Left renal pelvis (tissue), 4 donors: Measurements from ENCODE around the gene ELMOD1. TPM values are rescaled to one million over a fixed set of nuclear protein-coding genes. Genes with fewer than 3 reads are reported as not detected.
"Not testable (repeated sequence)": the region's sequence is repeated elsewhere in the genome, so short reads cannot be mapped to it uniquely, and the experiment has no call there.

Experiments
- DNase-seq, 4 donors: peaks; one replicate each; pipeline ENCODE4 v3.0.0-alpha.2; 2013; ENCODE audit warnings: low read depth in 4 of 4, low spot score in 3 of 4
- polyA plus RNA-seq, 4 donors: library from polyadenylated mRNA; unstranded; fragments of 120-200 nt; gene quantifications; one replicate each; pipeline ENCODE4 v1.2.1, GENCODE V29; 2013; ENCODE audit not compliant: insufficient read length in 4 of 4

ELMOD1 gene
- under 1 TPM in 3 of 4 donors, not detected in 1; 0.19 to 0.33 (median 0.27) TPM for polyA plus RNA-seq

DNA sequence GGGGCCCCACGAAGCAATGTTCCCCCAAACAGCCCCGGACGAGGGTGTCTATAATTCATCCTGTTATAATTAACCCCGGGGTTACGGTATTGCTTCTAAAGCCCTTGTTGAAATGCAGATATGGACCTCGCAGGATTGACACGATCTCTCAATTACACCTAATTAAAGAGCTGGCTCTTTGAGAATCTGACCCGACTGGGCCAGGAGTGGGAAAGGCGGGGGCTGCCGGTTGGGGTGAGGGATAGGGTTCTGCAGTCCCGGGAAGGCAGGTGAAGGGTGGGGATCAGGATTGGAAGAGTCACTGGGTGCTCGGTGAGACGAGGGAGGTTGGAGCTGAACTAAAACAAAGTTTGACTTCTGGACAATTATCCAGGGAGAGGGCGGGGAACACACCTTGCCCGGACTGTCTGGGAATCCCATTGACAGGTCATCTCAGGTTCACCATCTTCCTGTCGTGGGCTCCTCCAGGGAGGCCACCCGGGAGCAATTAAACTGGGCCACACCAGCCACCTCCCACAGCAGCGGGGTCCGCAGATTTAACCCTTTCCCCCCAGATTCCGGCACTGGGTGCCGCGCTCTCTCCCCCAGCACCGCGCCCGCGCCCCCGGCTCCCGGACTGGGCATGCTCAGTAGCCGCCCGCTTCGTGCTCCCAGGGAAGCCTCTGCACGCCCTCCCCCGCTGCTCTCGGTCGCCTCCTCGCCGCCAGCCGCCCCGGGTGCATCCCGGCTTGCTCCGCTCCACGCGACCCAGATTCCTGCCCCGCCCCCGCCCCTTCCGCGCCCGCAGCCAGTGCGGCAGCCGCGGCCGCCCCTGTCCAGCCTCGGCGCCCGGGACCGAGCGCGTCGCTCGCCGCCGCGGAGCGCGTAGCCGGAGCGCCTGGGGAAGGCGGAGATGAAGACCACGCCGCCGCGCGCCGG lies at the start of gene ELMOD1:
ELMOD1 (plus strand) TSS at position 688 of the 918 bp plus-strand sequence. CDS start 27,043 bp downstream, outside the sequence.
- peak in 1 of 4 donors; percentile 17 for DNase-seq

DNA sequence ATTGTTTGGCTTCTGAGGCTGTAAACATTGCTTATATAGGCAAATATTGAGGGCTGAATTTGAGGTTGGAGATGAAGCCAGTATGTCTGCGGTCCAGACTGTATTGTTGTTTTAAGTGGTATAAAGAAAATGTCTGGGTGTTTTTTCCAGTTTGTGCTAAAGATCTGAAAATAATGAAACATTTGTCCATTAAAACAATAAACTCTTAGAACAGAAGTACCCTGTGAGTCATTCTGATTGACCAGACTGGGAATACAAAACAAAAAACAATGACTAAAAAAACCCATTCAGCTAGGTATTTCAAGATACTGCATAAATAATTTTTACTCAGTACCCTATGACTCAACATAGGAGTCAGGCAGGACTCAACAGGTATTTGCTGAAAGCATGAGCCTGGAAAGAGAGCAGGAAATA lies 45.8 kb upstream of the ELMOD1 start:
- DNase-seq = no peak

DNA sequence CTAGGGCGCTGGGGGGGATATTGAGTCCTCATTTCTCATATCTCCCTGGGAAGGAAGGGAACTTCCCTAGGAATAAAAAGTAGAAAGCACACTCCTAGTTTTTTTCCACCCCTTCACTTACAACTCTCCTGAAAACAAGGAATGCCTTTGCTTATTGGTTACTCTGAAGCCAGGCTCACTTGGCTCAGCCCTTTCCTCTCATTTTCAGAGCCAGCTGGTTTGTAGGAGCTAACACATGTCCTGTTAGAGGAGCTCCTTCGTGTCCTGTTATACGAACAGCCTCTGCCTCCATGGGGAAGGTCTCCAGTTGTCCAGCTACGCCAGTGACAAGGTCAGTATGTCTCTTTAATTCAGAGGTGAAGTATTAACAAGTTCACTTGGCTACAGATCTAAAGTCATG lies 43.0 kb upstream of the ELMOD1 start:
- DNase-seq = no peak

DNA sequence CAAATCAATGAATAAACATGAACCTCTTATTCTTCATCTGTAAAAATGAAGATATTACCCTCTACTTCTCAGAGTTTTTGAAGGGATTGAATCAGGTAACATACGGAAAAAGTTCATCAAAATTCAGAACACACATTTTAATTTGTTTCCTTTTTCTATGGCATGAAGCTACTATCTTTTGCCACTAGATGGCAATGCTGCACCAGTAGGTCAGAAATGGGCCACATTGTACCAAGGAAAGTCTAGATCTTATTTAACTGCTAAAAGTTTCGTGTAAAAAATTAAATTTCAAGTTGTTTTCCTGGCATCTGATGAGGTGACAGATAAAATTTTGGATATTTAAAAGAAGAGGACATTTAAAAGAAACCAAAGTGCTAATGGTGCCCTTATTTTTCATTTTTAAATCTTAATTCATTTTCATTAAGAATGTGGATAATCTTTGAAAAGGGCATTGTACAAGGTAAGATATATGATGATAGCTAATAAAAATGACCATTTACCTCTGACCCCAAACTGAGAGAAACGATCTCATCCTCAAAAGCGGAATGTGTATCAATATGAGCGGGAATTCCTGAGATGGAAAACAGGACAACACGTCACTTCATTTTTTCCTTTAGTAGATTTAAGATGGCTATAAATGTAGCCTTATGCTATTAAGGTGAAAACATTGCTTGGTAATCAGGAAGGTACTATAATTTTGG lies 41.5 kb upstream of the ELMOD1 start:
- peak in 1 of 4 donors; percentile 6 for DNase-seq

DNA sequence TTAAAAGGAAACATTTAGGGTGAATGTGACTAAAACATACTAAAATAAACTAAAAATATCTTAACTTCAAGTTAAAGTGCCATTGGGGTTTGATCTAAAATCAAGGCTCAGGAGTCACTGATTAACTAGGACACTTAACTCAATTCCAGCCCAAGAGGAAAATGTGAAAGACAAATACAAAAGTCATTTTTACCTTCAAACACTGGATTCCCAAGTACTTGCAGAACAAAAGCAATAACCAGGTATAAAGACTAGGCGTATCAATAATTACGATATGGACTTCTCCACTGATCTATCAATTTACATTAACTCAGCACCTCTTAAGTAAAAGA lies 41.0 kb upstream of the ELMOD1 start:
- DNase-seq = no peak

DNA sequence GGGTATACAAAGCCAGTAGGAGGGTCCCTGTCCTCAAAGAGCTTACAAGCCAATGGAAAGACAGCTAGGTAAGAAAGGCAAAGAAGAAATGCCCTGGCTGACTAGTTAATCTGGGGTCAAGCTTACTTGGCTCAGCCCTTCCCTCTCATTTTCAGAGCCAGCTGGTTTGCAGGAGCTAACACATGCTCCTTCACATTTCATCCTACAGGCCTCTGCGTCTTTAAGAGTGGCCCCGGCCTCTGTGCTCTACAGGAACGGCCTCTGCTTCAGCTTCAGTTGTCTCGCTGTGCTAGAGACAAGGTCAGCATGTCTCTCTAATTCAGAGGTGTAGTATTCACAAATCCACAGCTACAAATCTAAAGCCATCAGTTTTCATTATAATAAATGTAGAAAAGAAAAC lies 40.6 kb upstream of the ELMOD1 start:
- DNase-seq = no peak

DNA sequence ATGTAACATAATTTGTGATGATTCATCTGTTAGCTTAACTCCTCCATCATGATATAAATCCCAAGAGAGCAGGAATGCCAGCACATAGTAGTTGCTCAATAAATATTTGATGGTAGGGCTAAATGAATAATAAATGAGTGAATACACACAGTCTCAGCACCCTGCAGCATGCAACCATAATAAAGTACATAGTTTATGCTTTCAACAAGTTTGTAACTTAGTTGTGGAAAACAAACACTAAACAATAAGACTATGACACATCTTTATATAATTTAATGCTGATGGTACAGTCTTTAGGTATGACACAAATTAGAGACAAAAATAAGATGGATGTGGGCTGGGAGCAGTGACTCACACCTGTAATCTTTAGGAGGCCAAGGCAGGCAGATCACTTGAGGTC lies 29.3 kb upstream of the ELMOD1 start:
- DNase-seq = no peak

DNA sequence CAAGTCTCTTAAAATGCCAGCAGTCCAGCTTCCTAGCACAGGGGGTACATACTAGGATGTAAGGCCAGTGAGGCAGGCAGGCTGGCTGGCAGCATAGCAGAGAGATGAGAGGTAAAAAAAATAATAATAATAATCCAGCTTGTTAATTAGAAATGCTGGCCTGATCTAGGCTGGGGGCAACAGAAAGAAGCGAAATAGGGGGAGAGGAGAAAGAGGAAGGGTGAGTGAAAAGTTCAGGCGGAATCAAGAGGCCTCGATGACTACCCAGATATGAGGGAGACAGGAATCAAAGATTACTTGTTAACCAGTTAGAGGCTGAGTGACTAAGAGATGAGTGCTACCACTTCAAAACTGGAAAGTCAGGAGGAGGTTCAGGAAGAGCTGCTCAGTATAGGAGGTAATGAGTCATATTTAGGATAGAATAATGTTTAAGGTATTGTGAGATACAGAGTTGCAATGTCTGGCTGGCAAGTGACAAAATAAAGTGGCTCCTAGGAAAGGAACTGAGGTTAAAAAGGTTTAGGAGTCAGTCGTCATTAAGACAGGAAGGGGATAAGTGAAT lies 28.2 kb upstream of the ELMOD1 start:
- DNase-seq = no peak

DNA sequence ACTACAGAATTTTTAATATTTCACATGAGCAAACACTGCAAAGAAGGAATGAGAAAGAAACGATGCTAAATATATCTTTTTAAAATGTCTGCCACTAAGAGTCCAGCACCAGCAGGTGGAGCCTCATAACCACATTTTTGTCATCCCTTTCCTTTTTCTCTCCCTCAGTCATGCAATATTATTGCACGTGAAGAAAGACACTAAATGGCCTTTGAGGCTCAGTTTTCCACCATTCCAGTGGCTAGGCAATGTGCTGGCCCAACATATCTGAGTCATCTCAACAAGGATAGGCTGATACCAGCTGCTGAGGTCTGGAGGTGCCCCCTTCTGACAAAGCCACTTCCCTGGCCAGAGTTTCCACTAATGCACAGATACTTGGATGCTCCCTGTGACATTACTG lies 27.2 kb upstream of the ELMOD1 start:
- peak in 1 of 4 donors; percentile 12 for DNase-seq

DNA sequence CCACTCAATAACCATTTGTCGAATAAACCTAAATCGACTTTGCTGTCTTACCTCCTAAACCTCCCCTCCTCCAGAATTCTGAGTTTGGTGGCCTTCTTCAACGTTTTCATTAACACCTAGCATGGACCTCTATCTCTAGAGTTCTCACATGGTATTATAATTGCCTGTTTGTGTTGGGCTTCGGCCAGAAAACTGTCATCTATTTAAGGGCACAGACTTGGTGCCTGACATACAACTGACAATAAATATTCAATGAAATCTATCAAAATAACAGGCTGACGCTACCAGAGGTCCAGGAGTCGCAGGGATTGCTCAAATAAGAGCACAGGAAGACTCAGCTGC lies 26.1 kb upstream of the ELMOD1 start:
- DNase-seq = no peak

DNA sequence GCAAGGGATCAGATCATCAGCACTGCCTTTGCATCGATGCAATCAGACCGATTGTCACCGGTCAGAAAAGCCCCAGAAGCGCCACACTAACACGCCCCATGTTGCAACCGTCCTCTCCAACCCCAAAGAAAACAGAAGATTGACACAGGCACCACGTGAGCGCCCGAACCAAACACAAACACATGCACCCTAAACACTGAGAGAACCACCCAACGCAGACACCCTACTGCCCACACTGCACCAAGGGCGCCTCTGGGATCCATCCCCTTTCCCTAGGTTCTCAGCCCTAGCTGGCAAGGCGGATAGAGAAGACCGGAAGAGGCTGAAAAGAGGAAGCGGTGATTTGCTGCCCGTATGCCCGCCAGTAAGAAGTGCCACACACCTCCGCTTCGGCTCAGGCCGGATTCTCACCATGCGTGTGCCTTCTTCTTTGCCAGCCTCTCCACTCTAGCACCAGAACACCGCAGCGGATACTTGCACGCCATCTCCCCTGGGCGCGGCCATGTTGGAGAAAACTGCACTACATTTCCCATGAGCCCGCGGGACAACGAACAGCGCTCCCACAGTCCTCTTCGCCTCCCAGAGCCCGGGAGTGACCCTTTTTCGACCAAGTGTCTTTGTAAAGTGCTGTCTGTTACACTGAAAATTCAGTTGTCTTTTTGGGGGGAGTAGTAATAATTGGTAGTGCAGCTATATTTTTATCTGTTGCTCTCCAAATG lies 25.6 kb upstream of the ELMOD1 start, which contains the start of gene ALKBH8:
ALKBH8 (minus strand) TSS at position 517 of the 719 bp plus-strand sequence. CDS start 4,842 bp downstream, outside the sequence.
- DNase-seq = peak in 3 of 4 donors; percentile 39 to 50 (median 47)

DNA sequence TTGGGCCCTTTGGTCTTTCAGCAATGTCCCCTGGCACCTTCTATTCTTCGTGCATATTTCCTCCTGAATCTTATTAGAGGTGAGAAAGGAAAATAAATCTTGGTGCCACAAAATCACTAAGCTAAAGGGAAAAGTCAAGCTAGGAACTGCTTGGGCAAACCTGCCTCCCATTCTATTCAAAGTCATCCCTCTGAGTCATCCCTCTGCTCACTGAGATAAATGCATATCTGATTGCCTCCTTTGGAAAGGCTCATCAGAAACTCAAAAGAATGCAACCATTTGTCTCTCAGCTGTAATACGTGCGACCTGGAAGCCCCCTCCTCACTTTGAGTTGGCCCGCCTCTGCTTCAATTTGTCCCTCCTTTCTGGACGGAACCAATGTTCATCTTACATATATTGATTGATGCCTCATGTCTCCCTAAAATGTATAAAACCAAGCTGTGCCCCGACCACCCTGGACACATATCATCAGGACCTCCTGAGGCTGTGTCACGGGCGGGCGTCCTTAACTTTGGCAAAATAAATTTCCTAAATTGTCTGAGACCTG lies 24.9 kb upstream of the ELMOD1 start:
- not testable (repeated sequence) for DNase-seq

DNA sequence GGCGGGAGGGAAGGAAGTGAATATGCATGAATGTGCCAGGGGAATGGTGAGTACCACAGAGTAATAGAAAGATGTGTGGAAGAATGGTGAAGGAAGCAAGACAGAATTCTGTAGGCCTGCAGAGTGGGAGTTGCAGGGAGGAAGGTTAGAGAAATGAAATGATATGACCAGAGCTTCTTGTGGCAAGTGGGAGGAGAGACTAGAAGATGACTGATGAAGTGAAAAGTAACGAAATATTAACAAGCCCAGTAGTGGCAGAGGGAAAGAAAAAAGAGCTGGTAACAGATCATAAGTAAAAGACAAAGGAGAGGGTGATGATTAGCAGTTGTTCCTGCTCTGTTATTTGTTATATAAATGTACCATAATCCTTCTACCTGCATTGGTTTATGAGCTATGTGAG lies 24.4 kb upstream of the ELMOD1 start:
- no peak for DNase-seq

DNA sequence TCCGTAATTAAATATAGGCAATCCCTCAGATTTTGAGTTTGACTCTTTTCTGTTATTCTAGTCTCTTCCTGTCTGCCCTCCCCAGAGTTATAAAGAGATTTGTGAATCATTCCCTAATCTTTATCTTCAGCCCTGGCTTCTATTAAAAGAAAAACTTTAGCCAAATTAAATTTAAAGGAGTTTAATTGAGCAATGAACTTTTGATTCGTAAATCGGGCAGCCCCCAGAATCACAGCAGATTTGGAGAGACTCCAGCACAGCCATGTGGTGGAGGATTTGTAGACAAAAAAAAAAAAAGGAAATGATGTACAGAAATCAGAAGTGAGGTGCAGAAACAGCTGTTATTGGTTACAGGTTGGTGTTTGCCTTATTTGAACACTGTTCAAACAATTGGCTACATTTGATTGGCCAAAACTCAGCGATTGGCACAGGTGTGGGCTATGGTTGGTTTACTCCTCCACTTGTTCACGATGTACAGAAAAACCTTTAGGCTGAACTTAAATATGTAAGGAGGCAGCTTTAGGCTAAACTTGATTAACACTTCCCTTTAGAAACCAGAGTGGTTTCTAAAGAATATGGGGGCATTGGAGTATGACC lies 23.1 kb upstream of the ELMOD1 start:
- no peak for DNase-seq

DNA sequence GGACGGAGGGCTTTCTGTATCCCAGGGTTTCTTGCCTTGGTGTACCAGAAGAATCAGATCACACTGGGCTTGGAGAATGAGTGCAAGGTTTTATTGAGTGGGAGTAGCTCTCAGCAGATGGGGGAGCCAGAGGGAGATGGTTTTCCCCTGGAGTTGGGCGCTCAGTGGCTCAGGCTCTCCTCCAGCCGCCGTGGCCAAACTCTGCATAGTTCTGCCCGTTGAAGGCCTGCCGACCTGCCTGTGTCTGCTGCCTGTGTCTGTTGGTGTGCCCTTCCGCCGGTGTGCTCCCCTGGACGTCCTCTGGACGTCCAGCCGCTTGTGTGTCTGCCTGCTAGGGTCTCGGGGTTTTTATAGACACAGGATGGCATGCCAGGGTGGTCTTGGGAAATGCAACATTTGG lies 20.9 kb upstream of the ELMOD1 start:
- no peak for DNase-seq

DNA sequence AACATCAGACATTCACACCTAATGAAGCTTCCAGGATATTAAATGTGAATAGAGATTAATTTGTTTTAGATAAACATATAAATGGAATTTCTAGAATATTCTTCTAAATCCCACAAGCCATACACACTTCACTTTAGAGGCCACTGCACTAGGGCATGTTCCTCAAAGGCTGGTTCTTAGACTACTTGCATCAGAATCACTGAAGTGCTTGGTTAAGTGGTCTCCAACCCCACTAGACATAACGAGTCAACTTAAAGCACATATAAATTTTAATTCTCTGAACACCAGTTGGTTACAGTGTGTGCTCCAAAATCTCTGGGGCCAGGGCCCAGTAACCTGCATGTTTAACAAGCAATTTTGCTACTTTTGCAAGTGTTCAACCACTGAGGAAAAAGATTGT lies 17.5 kb upstream of the ELMOD1 start:
- no peak for DNase-seq

DNA sequence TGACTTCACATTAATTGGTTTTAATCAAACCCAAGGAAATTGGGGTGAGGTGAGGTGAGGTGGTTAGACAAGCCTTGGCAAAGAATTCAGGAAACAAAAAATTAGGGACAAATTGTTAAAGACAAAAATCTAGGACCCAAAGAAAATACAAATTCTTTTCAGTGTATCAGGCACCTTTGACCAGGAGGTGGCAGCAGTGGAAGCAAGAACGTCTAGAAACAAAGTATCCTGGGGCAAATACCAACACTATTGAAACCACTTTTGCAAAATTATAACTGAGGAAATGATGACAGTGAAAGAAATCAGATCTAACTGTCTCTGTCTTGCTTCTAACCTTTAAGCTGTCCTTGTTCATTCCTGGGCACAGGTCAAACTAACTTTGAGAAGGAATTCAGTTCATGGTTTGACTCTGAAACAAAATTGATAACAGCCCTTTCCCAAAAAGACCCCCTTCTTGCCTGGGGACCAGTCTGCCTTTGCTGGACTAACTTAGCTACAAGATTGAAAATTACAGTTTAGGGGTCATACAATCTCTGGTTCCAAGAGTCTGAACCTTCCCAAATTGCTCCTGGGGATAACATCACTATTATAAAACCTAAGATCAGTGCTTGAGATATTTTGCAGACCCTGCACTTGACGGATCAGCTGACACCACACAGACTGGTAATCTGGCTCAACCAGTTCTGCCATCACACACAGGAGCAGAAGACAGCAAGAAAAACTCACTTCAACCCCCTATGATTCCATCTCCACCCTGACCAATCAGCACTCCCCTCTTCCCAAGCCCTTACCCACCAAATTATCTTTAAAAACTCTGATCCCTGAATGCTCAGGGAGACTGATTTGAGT lies 14.2 kb upstream of the ELMOD1 start:
- DNase-seq = not testable (repeated sequence)

DNA sequence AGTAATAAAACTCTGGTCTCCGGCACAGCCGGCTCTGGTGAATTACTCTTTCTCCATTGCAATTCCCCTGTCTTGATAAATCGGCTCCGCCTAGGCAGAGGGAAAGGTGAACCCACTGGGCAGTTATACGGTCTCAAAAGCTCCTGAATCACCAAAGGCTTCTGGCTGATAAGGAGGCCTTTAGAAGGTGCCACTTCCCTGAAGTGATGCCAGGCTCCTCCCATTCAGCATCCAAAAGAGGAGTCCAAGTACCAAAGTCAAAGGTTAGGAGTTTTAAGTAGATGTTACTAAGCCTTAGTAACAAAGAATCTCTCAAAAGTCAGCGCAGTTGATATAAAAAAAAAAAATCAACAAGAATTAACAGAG lies 13.6 kb upstream of the ELMOD1 start:
- no peak for DNase-seq

DNA sequence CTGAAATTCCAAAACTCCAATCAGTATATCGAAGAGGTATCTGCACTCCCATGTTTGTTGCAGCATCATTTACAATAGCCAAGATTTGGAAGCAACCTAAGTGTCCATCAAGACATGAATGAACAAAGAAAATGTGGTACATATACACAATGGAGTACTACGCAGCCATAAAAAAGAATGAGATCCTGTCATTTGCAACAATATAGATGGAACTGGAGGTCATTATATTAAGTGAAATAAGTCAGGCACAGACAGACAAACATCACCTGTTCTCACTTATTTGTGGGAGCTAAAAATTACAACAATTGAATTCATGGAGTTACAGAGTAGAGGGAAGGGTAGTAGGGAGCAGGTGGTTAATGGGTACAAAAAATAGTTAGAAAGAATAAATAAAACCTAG lies 11.8 kb upstream of the ELMOD1 start:
- not testable (repeated sequence) for DNase-seq
